Heart left ventricle (tissue), 16 donors: ENCODE data around the gene CNOT1. TPM values are rescaled to one million over a fixed set of nuclear protein-coding genes. Genes with fewer than 3 reads are reported as not detected.

Experiments
- ATAC-seq, 4 donors: fragments of 200-7000 bp; cut with Tn5 transposase; one replicate each; pipeline ENCODE4 v1.9.1; 2020 to 2022; ENCODE audit warnings: moderate library complexity in 4 of 4, mild to moderate bottlenecking in 3 of 4, moderate number of reproducible peaks in 1 of 4
- DNase-seq, 5 donors: peaks; one replicate each; pipeline ENCODE4 v3.0.0-alpha.2; 2020
- H3K27ac ChIP-seq, 12 donors: fragments of 200-600 bp; sonication (generic) in 4 of 12; one replicate each; pipeline versions ENCODE4 v1.5.0 to v1.8.0; 2016 to 2022; ENCODE audit warnings: mild to moderate bottlenecking in 2 of 12
- H3K27me3 ChIP-seq, 9 donors: fragments of 200-600 bp; sonication (generic) in 2 of 9; one replicate each; pipeline versions ENCODE4 v1.5.1 to v1.8.0; 2016 to 2022; ENCODE audit warnings: mild to moderate bottlenecking in 3 of 9
- H3K36me3 ChIP-seq, 9 donors: fragments of 200-600 bp; sonication (generic) in 2 of 9; one replicate each; pipeline versions ENCODE4 v1.5.0 to v1.8.0; 2018 to 2022; ENCODE audit warnings: mild to moderate bottlenecking in 2 of 9
- H3K4me1 ChIP-seq, 12 donors: fragments of 200-600 bp; sonication (generic) in 4 of 12; one replicate each; pipeline versions ENCODE4 v1.5.0 to v1.8.0; 2016 to 2022; ENCODE audit warnings: mild to moderate bottlenecking in 3 of 12
- H3K4me3 ChIP-seq, 12 donors: fragments of 200-600 bp; sonication (generic) in 4 of 12; one replicate each; pipeline versions ENCODE4 v1.5.0 to v1.8.0; 2017 to 2022; ENCODE audit warnings: mild to moderate bottlenecking in 9 of 12, moderate library complexity in 4 of 12
- H3K9me3 ChIP-seq, 12 donors: fragments of 200-600 bp; sonication (generic) in 4 of 12; one replicate each; pipeline versions ENCODE4 v1.5.0 to v1.8.0; 2016 to 2022; ENCODE audit warnings: mild to moderate bottlenecking in 1 of 12
- POLR2A ChIP-seq, 2 donors: fragments of 450-650 bp; IDR thresholded peaks; one replicate each; pipeline ENCODE4 v1.6.1; 2017; ENCODE audit warnings: antibody characterized with exemption in 2 of 2, mild to moderate bottlenecking in 2 of 2, moderate library complexity in 2 of 2
- WGBS, 4 donors: extraction: QIAGEN DNeasy Blood & Tissue Kit in 2 of 4; methylation state at CpG; one replicate each; pipeline versions ENCODE4 v1.1.5 to v1.1.7; 2013 to 2018; 5-methylcytosine and 5-hydroxymethylcytosine counted together
- intact Hi-C, 10 donors: fragments of 100-400 bp; cut with DNase I; formaldehyde crosslinking; loops; one replicate each; pipeline versions ENCODE4 v1.11.1 to v1.14.2; 2022
- polyA plus RNA-seq, 2 donors: library from polyadenylated mRNA; stranded (reverse); fragments of 200-250 nt; gene quantifications; one replicate each; pipeline ENCODE4 v1.2.3, GENCODE V29; 2013
- total RNA-seq, 9 donors: library from RNA; depleted of rRNA in 2 of 9; stranded (reverse); fragments of >200 nt in 2 of 9; fragmentation: NEBNext Ultra II Directional in 3 of 9; extraction: Animal tissue kit (Norgen Biotek cat#: 25700) in 3 of 9; gene quantifications; one replicate each; pipeline versions ENCODE4 v1.1.0 to v1.2.4, GENCODE V29; 2016 to 2023
- TF ChIP-seq, protein P1 (sequence below), 12 donors: fragments of 200-600 bp; sonication (generic) in 4 of 12; IDR thresholded peaks; one replicate each; pipeline versions ENCODE4 v1.5.0 to v1.8.0; 2018 to 2022; ENCODE audit warnings: antibody characterized with exemption in 12 of 12, mild to moderate bottlenecking in 5 of 12
- donor health status: ischemic (EF 13 %, LVEDD 7.1; RV severe dilation, severe dysfunction).
- donor health status: healthy with polysubstance abuse.
- donor health status: DM: no; HTN: yes; CAD: no.
- donor health status: DM: no; HTN: no; CAD: no.
- donor health status: ischemic (EF 25% LVEDD 6.9; RV normal size, moderate dysfunction).
- donor health status: ischemic (EF 25% LVEDD 5.7; RV mildly dilated, moderate dysfunction).
- donor health status: healthy.
- donor health status: DM: yes; HTN: yes; CAD: no.
- donor health status: ischemic (EF 35%, LVEDD 5.7; RV mildly dilated, moderate dysfunction).
- donor health status: nonischemic (EF 11% LVEDD 7.7; RV severe dilation, severe dysfunction).
- donor health status: DM: yes; HTN: yes; CAD: no.
- donor health status: PGD.
- donor health status: ischemic (EF 29% LVEDD 5.4; RV normal size, mild dysfunction).
- donor health status: nonischemic (EF 23%, LVEDD 6.1; RV moderate dilation, normal function).

CNOT1 gene
- total and polyA plus RNA-seq, 11 donors, result 21.2 to 110 (median 81.1) TPM

DNA sequence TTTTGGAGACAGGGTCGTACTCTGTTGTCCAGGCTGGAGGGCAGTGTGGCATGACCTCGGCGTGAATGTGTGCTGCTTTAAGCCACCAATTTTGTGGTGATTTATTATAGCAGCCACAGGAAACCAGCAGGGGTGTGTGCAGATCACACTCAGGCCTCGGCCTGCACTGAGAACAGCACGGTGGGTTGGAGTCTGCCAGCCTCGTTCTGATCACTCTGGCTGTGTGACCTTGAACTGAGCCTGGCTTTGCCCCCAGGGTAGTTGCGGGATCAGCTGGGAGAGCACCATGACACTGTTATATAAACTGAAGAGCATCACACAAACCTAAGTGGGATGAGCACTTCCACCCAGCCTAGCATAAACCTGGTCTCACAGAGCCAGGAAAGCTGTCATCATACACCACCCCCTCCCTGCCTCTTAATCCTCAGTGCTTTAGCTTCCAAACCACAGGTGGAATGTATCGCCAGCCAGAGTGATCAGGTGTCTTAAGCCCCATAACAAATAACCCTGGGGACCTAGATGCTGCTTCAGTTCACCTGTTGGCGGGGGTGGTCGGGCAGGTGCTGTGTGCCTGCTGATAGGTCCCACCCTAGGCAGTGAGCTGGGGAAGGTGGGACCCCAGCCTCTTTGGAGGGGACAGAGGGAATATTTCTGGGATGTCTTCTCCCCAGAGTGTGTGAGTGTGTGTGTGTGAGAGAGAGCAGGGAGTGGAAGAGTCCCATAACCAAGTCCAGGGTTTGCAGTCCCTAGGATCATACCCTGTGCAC is 158.2 kb downstream of the CNOT1 start:
- WGBS, 4 donors, result 40 to 51% (median 49%) methylated on average over 10 of the region's 10 CpGs
- Histone ChIP-seq H3K9me3 (no peaks in the 10 kb centered on the region), H3K36me3 (peaks cover 0 to 4% (median 0%) of the 10 kb centered on the region in 9 donors), H3K27me3 (peaks cover 0 to 13% (median 0%) of the 10 kb centered on the region in 9 donors), H3K27ac (peak overlapping the region in 11 of 12 donors; percentile 43 to 99 (median 78)), H3K4me3 (peak overlapping the region in 1 of 12 donors; percentile 1), H3K4me1 (peaks cover 20 to 99% (median 70%) of the 10 kb centered on the region in 12 donors)
- peak in 2 of 5 donors; percentile 43 to 44 for DNase-seq
- TF ChIP-seq, protein P1, sequence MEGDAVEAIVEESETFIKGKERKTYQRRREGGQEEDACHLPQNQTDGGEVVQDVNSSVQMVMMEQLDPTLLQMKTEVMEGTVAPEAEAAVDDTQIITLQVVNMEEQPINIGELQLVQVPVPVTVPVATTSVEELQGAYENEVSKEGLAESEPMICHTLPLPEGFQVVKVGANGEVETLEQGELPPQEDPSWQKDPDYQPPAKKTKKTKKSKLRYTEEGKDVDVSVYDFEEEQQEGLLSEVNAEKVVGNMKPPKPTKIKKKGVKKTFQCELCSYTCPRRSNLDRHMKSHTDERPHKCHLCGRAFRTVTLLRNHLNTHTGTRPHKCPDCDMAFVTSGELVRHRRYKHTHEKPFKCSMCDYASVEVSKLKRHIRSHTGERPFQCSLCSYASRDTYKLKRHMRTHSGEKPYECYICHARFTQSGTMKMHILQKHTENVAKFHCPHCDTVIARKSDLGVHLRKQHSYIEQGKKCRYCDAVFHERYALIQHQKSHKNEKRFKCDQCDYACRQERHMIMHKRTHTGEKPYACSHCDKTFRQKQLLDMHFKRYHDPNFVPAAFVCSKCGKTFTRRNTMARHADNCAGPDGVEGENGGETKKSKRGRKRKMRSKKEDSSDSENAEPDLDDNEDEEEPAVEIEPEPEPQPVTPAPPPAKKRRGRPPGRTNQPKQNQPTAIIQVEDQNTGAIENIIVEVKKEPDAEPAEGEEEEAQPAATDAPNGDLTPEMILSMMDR (IDR thresholded peaks at IDR 0.05), result no peak
- no peak for TF ChIP-seq POLR2A (IDR thresholded peaks at IDR 0.05)
- ATAC-seq, result peak; percentile 29 to 46 (median 39)
- intact Hi-C loops, result no loop called here

Other genes starting within 250 kb of the CNOT1 start
- gene GINS3, start 237.4 kb downstream of the CNOT1 start, total RNA-seq, result 1 to 10 TPM; 3.9 to 8.7 (median 7.1) TPM
- 10 to 100 TPM in 1 of 2 donors, 1 to 10 TPM in 1; 5.4 to 20.2 TPM for gene GINS3, start 237.4 kb downstream of the CNOT1 start, polyA plus RNA-seq
- 1,000 to 10,000 TPM in 3 of 9 donors, 100 to 1,000 TPM in 6; 294 to 1,429 (median 742) TPM for gene NDRG4, start 129.7 kb downstream of the CNOT1 start, total RNA-seq
- 100 to 1,000 TPM; 505 to 873 TPM for gene NDRG4, start 129.7 kb downstream of the CNOT1 start, polyA plus RNA-seq
- 10 to 100 TPM; 10.1 to 18.0 (median 14.3) TPM for gene SETD6, start 114.3 kb downstream of the CNOT1 start, total RNA-seq
- 10 to 100 TPM; 13.2 to 14.9 TPM for gene SETD6, start 114.3 kb downstream of the CNOT1 start, polyA plus RNA-seq
- gene SLC38A7, start 54.9 kb upstream of the CNOT1 start, total RNA-seq, result 10 to 100 TPM; 18.4 to 38.8 (median 32.4) TPM
- gene SLC38A7, start 54.9 kb upstream of the CNOT1 start, polyA plus RNA-seq, result 10 to 100 TPM; 18.5 to 29.6 TPM
- 100 to 1,000 TPM; 297 to 590 (median 453) TPM for gene GOT2, start 104.5 kb upstream of the CNOT1 start, total RNA-seq
- gene GOT2, start 104.5 kb upstream of the CNOT1 start, polyA plus RNA-seq, result 100 to 1,000 TPM; 201 to 338 TPM